Activated CD4-positive, alpha-beta T cell treated with anti-CD3 and anti-CD28 coated beads, Interleukin-2, amount 10 ng/mL, durations not matched to agents 7 days and 5 days (primary cell): ENCODE data around the gene MPC1. TPM values are rescaled to one million over a fixed set of nuclear protein-coding genes. Genes with fewer than 3 reads are reported as not detected.
"Not testable (repeated sequence)": the region's sequence is repeated elsewhere in the genome, so short reads cannot be mapped to it uniquely, and the experiment has no call there.

Experiments used
- CTCF ChIA-PET: fragments of 350-600 bp; sonication (Branson Sonifier 250); formaldehyde crosslinking; loops from one replicate; lab custom pipeline; 2021; ENCODE audit warnings: antibody characterized with exemption; lab: Charles Lee
- POLR2A ChIA-PET: fragments of 350-600 bp; sonication (Branson Sonifier 250); formaldehyde crosslinking; loops from one replicate; lab custom pipeline; 2021; ENCODE audit warnings: antibody characterized with exemption; lab: Charles Lee
- DNase-seq: peaks from one replicate; pipeline ENCODE4 v3.0.0-alpha.2; 2020
- H3K27ac Mint-ChIP-seq: one replicate; pipeline ENCODE4 v1.8.0; 2021; ENCODE audit warnings: mild to moderate bottlenecking, moderate library complexity, mixed read lengths
- H3K27me3 Mint-ChIP-seq: one replicate; pipeline ENCODE4 v1.8.0; 2021; ENCODE audit warnings: mixed read lengths
- H3K36me3 Mint-ChIP-seq: one replicate; pipeline ENCODE4 v1.8.0; 2021; ENCODE audit warnings: low read depth, mixed read lengths
- H3K4me1 Mint-ChIP-seq: one replicate; pipeline ENCODE4 v1.8.0; 2021; ENCODE audit warnings: mixed read lengths
- H3K4me3 Mint-ChIP-seq: one replicate; pipeline ENCODE4 v1.8.0; 2021; ENCODE audit warnings: mild to moderate bottlenecking, moderate library complexity, mixed read lengths
- H3K9me3 Mint-ChIP-seq: one replicate; pipeline ENCODE4 v1.8.0; 2021; ENCODE audit warnings: mixed read lengths
- total RNA-seq, 2 experiments: library from RNA; stranded (reverse); gene quantifications; one replicate each; pipeline ENCODE4 v1.2.3, GENCODE V29; 2021

The MPC1 gene
- total RNA-seq, 2 experiments from 2014 or later, result 27.1 to 28.3 TPM

GRCh38 chr6:166351715-166352285, 30.9 kb downstream of the MPC1 start:
- ChIA-PET CTCF (no interaction called here), POLR2A (no interaction called here)
- peaks cover 56% of the 10 kb centered on the region for H3K27me3 Mint-ChIP-seq
- no peak for DNase-seq
- no peak overlapping the region for H3K4me3 Mint-ChIP-seq
- peaks cover 3% of the 10 kb centered on the region for H3K36me3 Mint-ChIP-seq
- H3K4me1 Mint-ChIP-seq, result peaks cover 5% of the 10 kb centered on the region
- no peak overlapping the region for H3K27ac Mint-ChIP-seq
- peaks cover 12% of the 10 kb centered on the region for H3K9me3 Mint-ChIP-seq

- Mint-ChIP-seq H3K36me3 (peaks cover 3% of the 10 kb centered on the region), H3K4me3 (no peak overlapping the region), H3K27ac (no peak overlapping the region), H3K9me3 (peaks cover 12% of the 10 kb centered on the region), H3K4me1 (peaks cover 6% of the 10 kb centered on the region), H3K27me3 (peaks cover 55% of the 10 kb centered on the region)
- POLR2A ChIA-PET, result no interaction called here
- DNase-seq, result no peak
- CTCF ChIA-PET, result no interaction called here
Measured at GRCh38 chr6:166348305-166348949, 34.3 kb downstream of the MPC1 start.

- POLR2A ChIA-PET, result no interaction called here
Measured at GRCh38 chr6:166346965-166347364, 35.8 kb downstream of the MPC1 start.

GRCh38 chr6:166346449-166346848, 36.3 kb downstream of the MPC1 start:
- Mint-ChIP-seq H3K36me3 (peaks cover 5% of the 10 kb centered on the region), H3K4me3 (no peak overlapping the region), H3K27ac (no peak overlapping the region), H3K27me3 (peaks cover 39% of the 10 kb centered on the region), H3K4me1 (peaks cover 5% of the 10 kb centered on the region), H3K9me3 (peaks cover 8% of the 10 kb centered on the region)
- no peak for DNase-seq
- CTCF ChIA-PET, result interaction anchor here (0.8 kb wide), 1 partner anchor 19 kb away, joined by 3 read pairs; no protein-coding TSS in a partner anchor
- POLR2A ChIA-PET, result no interaction called here

More at GRCh38 chr6:166346965-166347364, 35.8 kb downstream of the MPC1 start:
- CTCF ChIA-PET, result interaction anchor here (0.8 kb wide), 2 partner anchors 18 to 35 kb away, joined by 3 read pairs; no protein-coding TSS in a partner anchor
- Mint-ChIP-seq H3K4me3 (no peak overlapping the region), H3K36me3 (peaks cover 3% of the 10 kb centered on the region), H3K9me3 (peaks cover 12% of the 10 kb centered on the region), H3K4me1 (peaks cover 6% of the 10 kb centered on the region), H3K27ac (no peak overlapping the region), H3K27me3 (peaks cover 45% of the 10 kb centered on the region)
- DNase-seq, result no peak

- H3K4me3 Mint-ChIP-seq, POLR2A ChIA-PET, H3K27ac Mint-ChIP-seq, DNase-seq, H3K36me3 Mint-ChIP-seq, H3K4me1 Mint-ChIP-seq, H3K9me3 Mint-ChIP-seq: not testable (repeated sequence)
- CTCF ChIA-PET, result interaction anchor here (0.7 to 0.8 kb wide), 2 partner anchors 14 to 38 kb away, joined by 3 read pairs; no protein-coding TSS in a partner anchor
- peaks cover 35% of the 10 kb centered on the region for H3K27me3 Mint-ChIP-seq
Measured at GRCh38 chr6:166345672-166346071, 37.1 kb downstream of the MPC1 start.

- H3K36me3 Mint-ChIP-seq, POLR2A ChIA-PET, H3K4me1 Mint-ChIP-seq, H3K4me3 Mint-ChIP-seq, DNase-seq, H3K9me3 Mint-ChIP-seq, H3K27ac Mint-ChIP-seq: not testable (repeated sequence)
- CTCF ChIA-PET, result interaction anchor here (0.7 to 1.0 kb wide), 3 partner anchors 15 to 39 kb away, joined by 3 read pairs; no protein-coding TSS in a partner anchor
- H3K27me3 Mint-ChIP-seq, result peaks cover 30% of the 10 kb centered on the region
Measured at GRCh38 chr6:166344921-166345320, 37.8 kb downstream of the MPC1 start.

- ChIA-PET POLR2A (no interaction called here), CTCF (interaction anchor here (1.0 kb wide), 1 partner anchor 17 kb away, joined by 3 read pairs; no protein-coding TSS in a partner anchor)
- H3K4me3 Mint-ChIP-seq, result no peak overlapping the region
- peaks cover 2% of the 10 kb centered on the region for H3K9me3 Mint-ChIP-seq
- H3K36me3 Mint-ChIP-seq, result peaks cover 5% of the 10 kb centered on the region
- H3K27ac Mint-ChIP-seq, result no peak overlapping the region
- no peak for DNase-seq
- H3K27me3 Mint-ChIP-seq, result peaks cover 24% of the 10 kb centered on the region
- H3K4me1 Mint-ChIP-seq, result peaks cover 6% of the 10 kb centered on the region
Measured at GRCh38 chr6:166344240-166344639, 38.5 kb downstream of the MPC1 start.

GRCh38 chr6:166343150-166343487, 39.6 kb downstream of the MPC1 start:
- Mint-ChIP-seq H3K4me1 (peaks cover 6% of the 10 kb centered on the region), H3K27me3 (peaks cover 18% of the 10 kb centered on the region), H3K36me3 (peaks cover 2% of the 10 kb centered on the region), H3K27ac (peak overlapping the region; percentile 89), H3K4me3 (peak overlapping the region; percentile 84), H3K9me3 (no peaks in the 10 kb centered on the region)
- no peak for DNase-seq
- ChIA-PET POLR2A (no interaction called here), CTCF (interaction anchor here (0.9 to 1.6 kb wide), 2 partner anchors 38 to 45 kb away, joined by 3 to 5 read pairs; no protein-coding TSS in a partner anchor)

- no peaks in the 10 kb centered on the region for H3K9me3 Mint-ChIP-seq
- peak; percentile 80 for DNase-seq
- H3K27ac Mint-ChIP-seq, result peak within 1 kb of the TSS; percentile 89
- peaks cover 14% of the 10 kb centered on the region for H3K27me3 Mint-ChIP-seq
- POLR2A ChIA-PET, result no interaction called here
- CTCF ChIA-PET, result interaction anchor here (0.6 to 1.6 kb wide), 3 partner anchors 39 to 660 kb away, joined by 3 to 5 read pairs (median 3); no protein-coding TSS in a partner anchor
- peaks cover 6% of the 10 kb centered on the region for H3K4me1 Mint-ChIP-seq
- H3K36me3 Mint-ChIP-seq, result peaks cover 2% of the 10 kb centered on the region
- H3K4me3 Mint-ChIP-seq, result peak within 1 kb of the TSS; percentile 84
Measured at GRCh38 chr6:166342349-166343149, 40.2 kb downstream of the MPC1 start, which contains the start of gene SFT2D1. Gene SFT2D1, minus strand, starts transcription at chr6:166342545. Its CDS starts 64 bp downstream, at chr6:166342481.

GRCh38 chr6:166341977-166342348, 40.8 kb downstream of the MPC1 start:
- Mint-ChIP-seq H3K27me3 (peaks cover 12% of the 10 kb centered on the region), H3K9me3 (no peaks in the 10 kb centered on the region), H3K4me3 (peak overlapping the region; percentile 84), H3K4me1 (peaks cover 6% of the 10 kb centered on the region), H3K36me3 (peaks cover 3% of the 10 kb centered on the region), H3K27ac (peak overlapping the region; percentile 89)
- DNase-seq, result no peak
- ChIA-PET CTCF (interaction anchor here (0.6 kb wide), 1 partner anchor 659 kb away, joined by 3 read pairs; no protein-coding TSS in a partner anchor), POLR2A (no interaction called here)

GRCh38 chr6:166341464-166341863, 41.3 kb downstream of the MPC1 start:
- H3K27me3 Mint-ChIP-seq, result peaks cover 9% of the 10 kb centered on the region
- ChIA-PET CTCF (interaction anchor here (0.6 to 0.7 kb wide), 2 partner anchors 105 to 658 kb away, joined by 3 to 5 read pairs; no protein-coding TSS in a partner anchor), POLR2A (no interaction called here)
- H3K27ac Mint-ChIP-seq, result peak overlapping the region; percentile 89
- peak overlapping the region; percentile 84 for H3K4me3 Mint-ChIP-seq
- peak; percentile 31 for DNase-seq
- H3K4me1 Mint-ChIP-seq, result peaks cover 6% of the 10 kb centered on the region
- H3K36me3 Mint-ChIP-seq, result peaks cover 8% of the 10 kb centered on the region
- H3K9me3 Mint-ChIP-seq, result no peaks in the 10 kb centered on the region

GRCh38 chr6:166338854-166339253, 43.9 kb downstream of the MPC1 start:
- H3K27me3 Mint-ChIP-seq, result no peaks in the 10 kb centered on the region
- no peaks in the 10 kb centered on the region for H3K9me3 Mint-ChIP-seq
- peaks cover 29% of the 10 kb centered on the region for H3K36me3 Mint-ChIP-seq
- ChIA-PET CTCF (no interaction called here), POLR2A (no interaction called here)
- DNase-seq, result no peak
- peaks cover 26% of the 10 kb centered on the region for H3K4me1 Mint-ChIP-seq
- H3K27ac Mint-ChIP-seq, result no peak overlapping the region
- no peak overlapping the region for H3K4me3 Mint-ChIP-seq
